GM11168 (cell line): ENCODE data around the gene PARVB.

Experiments
- in situ Hi-C: fragments of 300-500 bp; cut with MboI; formaldehyde crosslinking; loops from one replicate; pipeline ENCODE4 v1.12.0; 2022; ENCODE audit warnings: low sequenced_read_pairs; ENCODE audit not compliant: unreplicated experiment

PARVB gene

DNA sequence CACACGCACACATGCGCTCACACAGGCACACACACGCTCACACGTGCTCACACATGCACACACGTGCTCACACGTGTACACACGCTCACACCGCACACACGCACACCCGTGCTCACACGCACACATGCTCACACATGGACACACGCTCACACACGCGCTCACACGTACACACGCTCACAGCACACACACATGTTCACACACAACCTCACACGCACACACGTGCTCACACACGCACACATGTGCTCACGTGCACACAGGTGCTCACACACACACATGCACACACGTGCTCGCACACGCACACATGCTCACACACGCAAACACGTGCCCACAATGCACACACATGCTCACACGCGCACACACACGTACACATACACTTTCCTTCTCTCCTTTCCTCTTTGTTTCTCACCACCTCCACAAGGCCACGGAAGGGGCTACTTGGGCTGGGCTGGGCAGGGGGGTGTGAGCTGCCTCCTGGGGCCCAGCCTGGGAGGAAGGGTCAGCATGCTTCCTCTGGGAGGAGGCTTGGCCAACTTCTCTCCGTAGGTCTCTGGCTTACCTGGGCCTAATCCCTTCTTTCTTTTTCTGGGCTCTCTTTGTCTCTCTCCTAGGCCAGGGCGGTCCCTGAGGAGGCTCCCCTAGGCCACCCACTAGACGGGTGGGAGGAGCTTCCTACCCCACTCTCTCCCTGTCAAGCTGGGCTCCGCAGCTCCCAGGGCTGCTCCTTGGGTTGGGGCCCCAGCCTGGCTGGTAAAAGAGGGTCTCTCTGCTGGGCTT is 122.2 kb downstream of the PARVB start:
- in situ Hi-C loops: no loop called here

DNA sequence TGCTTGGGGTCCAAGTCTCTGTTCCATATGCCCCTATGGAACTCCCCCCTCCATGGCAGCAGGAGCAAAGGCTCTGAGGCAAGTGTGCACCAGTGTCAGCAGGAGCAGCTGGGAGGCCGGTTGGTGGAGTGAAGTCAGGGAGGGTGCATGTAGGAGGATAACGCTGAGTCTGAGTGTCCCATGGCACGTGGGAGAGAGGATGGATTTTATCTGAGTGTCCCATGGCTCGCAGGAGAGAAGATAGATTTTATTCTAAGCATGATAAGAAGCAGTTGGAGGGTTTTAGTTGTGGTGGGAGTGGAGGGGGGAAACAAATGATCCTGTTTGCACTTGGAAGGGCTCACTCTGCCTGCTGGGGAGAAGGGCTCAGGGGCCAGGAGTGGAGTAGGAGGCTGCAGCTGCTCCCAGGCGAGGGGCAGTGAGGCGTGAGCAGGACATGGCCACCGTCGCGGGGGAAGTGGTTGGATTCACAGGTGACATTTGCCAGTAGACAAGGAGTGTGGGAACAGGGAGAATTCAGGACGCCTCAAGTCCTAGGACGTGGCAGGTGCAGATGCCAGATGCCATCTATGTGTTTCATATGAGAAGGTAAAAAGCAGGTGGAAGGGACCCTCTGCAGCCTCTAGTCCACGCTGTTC is 123.0 kb downstream of the PARVB start:
- in situ Hi-C loops: no loop called here

GRCh38 chr22:44147821-44148574 is 123.9 kb downstream of the PARVB start:
- in situ Hi-C loops: no loop called here

GRCh38 chr22:44151676-44152075 is 127.6 kb downstream of the PARVB start:
- in situ Hi-C loops: no loop called here

- in situ Hi-C loops: no loop called here
These were observed 129.6 kb downstream of the PARVB start for GRCh38 chr22:44153710-44154109.

DNA sequence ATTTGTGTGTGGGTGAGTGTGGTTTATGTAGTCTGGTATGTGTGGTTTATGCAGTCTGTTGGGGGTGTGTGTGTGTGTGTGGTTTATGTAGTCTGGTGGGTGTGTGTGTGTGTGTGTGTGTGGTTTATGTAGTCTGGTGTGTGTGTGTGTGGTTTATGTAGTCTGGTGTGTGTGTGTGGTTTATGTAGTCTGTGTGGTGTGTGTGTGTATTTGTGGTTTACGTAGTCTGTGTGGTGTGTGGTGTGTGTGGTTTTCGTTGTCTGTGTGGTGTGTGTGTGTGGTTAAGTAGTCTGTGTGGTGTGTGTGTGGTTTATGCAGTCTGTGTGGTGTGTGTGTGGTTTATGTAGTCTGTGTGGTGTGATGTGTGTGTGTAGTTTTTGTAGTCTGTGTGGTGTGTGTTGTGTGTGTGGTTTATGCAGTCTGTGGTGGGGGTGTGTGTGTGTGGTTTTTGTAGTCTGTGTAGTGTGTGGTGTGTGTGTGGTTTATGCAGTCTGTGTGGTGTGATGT is 130.4 kb downstream of the PARVB start:
- in situ Hi-C loops: no loop called here

DNA sequence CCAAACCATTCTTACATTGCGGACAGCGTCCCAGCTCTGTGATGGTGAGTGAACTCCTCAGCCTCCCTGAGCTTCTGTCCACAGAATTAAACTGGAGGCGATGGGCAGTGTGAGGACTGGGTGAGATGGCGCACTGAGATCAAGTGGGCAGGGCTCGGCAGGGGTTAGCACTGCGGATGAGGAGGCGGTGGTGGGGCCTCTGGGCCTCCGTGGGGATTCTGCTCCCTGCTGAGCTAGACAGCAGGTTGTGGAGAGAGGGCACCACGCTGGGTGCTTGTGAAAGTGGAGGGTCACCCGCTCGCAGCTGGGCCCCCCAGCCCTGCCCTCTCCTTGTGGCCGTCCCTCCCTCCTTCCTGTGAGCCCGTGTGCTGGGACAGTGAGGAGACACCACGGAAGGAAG is 131.0 kb downstream of the PARVB start:
- in situ Hi-C loops: no loop called here

GRCh38 chr22:44157916-44158618 is 134.0 kb downstream of the PARVB start:
- in situ Hi-C loops: no loop called here

GRCh38 chr22:44158816-44159215 is 134.7 kb downstream of the PARVB start:
- in situ Hi-C loops: no loop called here

GRCh38 chr22:44159221-44159620 is 135.1 kb downstream of the PARVB start:
- in situ Hi-C loops: no loop called here

GRCh38 chr22:44159811-44160210 is 135.7 kb downstream of the PARVB start:
- in situ Hi-C loops: no loop called here

DNA sequence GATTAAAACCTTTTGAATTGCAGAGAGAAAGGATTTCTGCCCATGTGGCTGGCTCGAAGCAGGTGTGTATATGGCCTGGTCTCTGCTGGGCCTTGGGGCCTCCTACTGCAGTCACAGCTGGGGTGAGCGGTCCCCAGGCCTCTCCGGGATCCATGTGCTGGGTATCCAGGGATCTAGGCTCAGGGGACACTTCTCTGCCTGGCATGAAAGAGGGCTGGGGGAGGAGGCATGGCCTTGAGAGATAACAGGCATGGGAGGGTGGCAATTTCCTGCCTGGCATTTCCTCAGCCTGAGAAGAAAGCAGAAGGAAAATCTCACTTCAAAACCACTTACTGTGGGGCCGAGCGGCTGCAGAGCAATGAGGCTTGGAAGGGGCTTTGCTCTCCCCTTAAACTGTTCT is 136.3 kb downstream of the PARVB start:
- in situ Hi-C loops: no loop called here

GRCh38 chr22:44161673-44162072 is 137.6 kb downstream of the PARVB start:
- in situ Hi-C loops: no loop called here

GRCh38 chr22:44162960-44163359 is 138.9 kb downstream of the PARVB start:
- in situ Hi-C loops: no loop called here

DNA sequence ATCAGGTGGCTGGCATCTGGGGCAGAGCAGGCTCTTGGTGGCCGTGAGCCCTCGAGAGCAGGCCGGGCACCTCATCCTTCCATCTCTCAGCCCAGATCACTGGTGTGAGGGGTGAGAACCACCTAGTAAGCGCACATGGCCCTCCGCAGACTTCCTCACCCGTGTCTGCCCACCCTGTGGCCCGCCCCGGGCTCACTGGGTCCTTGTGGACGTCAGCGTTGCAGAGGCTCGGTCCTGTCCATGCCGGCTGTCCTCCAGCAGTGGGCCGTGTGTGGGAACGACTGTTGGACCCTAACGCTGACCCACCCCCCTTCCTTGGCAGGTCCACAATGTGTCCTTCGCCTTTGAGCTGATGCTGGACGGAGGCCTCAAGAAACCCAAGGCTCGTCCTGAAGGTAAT is 139.4 kb downstream of the PARVB start:
- in situ Hi-C loops: no loop called here

GRCh38 chr22:44164031-44164430 is 139.9 kb downstream of the PARVB start:
- in situ Hi-C loops: no loop called here

GRCh38 chr22:44165286-44165874 is 141.3 kb downstream of the PARVB start:
- in situ Hi-C loops: no loop called here

GRCh38 chr22:44166498-44167276 is 142.6 kb downstream of the PARVB start:
- in situ Hi-C loops: no loop called here

GRCh38 chr22:44167501-44167900 is 143.4 kb downstream of the PARVB start:
- in situ Hi-C loops: no loop called here
